Prostate gland (tissue), 2 donors: ENCODE measurements around the gene VSIG2. TPM values are rescaled to one million over a fixed set of nuclear protein-coding genes. Genes with fewer than 3 reads are reported as not detected.

ENCODE experiments used
- DNase-seq: peaks from one replicate; pipeline ENCODE4 v3.0.0-alpha.2; 2019; ENCODE audit warnings: low spot score
- H3K27ac ChIP-seq, 2 donors: fragments of 200-600 bp; sonication (generic); 2 replicates each; pipeline ENCODE4 v1.5.1; 2017 to 2019
- H3K27me3 ChIP-seq: fragments of 200-600 bp; sonication (generic); replicated peaks from 2 replicates; pipeline ENCODE4 v1.5.1; 2019; ENCODE audit not compliant: insufficient read depth
- H3K36me3 ChIP-seq, 2 donors: fragments of 200-600 bp; sonication (generic); 1 replicate in 1 of 2; 2 replicates in 1 of 2; pipeline versions ENCODE4 v1.5.1 to v1.8.1; 2017 to 2019
- H3K4me1 ChIP-seq: fragments of 200-600 bp; sonication (generic); replicated peaks from 2 replicates; pipeline ENCODE4 v1.5.1; 2019
- H3K4me3 ChIP-seq, 2 donors: fragments of 200-600 bp; sonication (generic); 2 replicates each; pipeline ENCODE4 v1.5.1; 2017 to 2019
- H3K9me3 ChIP-seq: fragments of 200-600 bp; sonication (generic); 2 replicates; pipeline ENCODE4 v1.5.1; 2017
- CTCF ChIP-seq, 4 experiments: fragments of 200-600 bp in 2 of 4; fragments of 450-650 bp in 2 of 4; sonication (generic) in 2 of 4; IDR thresholded peaks; 1 replicate in 3 of 4; 2 replicates in 1 of 4; pipeline ENCODE4 v1.5.1; 2016 to 2019; ENCODE audit warnings: antibody characterized with exemption in 4 of 4, mild to moderate bottlenecking in 2 of 4, moderate library complexity in 2 of 4
- POLR2A ChIP-seq: fragments of 450-650 bp; IDR thresholded peaks from one replicate; pipeline ENCODE4 v1.6.1; 2016; ENCODE audit warnings: antibody characterized with exemption, mild to moderate bottlenecking
- POLR2AphosphoS5 ChIP-seq: sonication (generic); formaldehyde crosslinking; IDR thresholded peaks from one replicate; pipeline ENCODE4 v1.6.1; 2017; ENCODE audit warnings: antibody characterized with exemption
- WGBS: methylation state at CpG from one replicate; pipeline ENCODE4 v1.1.5; 2018; 5-methylcytosine and 5-hydroxymethylcytosine counted together
- intact Hi-C: fragments of 100-400 bp; cut with DNase I; formaldehyde crosslinking; loops from one replicate; pipeline ENCODE4 v1.14.2; 2022
- total RNA-seq, 2 donors: library from RNA; depleted of rRNA; stranded (reverse); fragments of >200 nt; gene quantifications; one replicate each; pipeline ENCODE4 v1.1.0, GENCODE V29; 2016

Gene VSIG2
- total RNA-seq, 2 donors from 2014 or later, result 28.2 to 38.6 TPM

- Histone ChIP-seq H3K27me3 (peaks cover 16% of the 10 kb centered on the region), H3K27ac (no peak overlapping the region), H3K36me3 (no peaks in the 10 kb centered on the region), H3K9me3 (no peaks in the 10 kb centered on the region), H3K4me1 (no peaks in the 10 kb centered on the region), H3K4me3 (no peak overlapping the region)
- WGBS, result 40% methylated on average over 6 of the region's 6 CpGs
- TF ChIP-seq POLR2A (no peak), POLR2AphosphoS5 (no peak), CTCF (IDR thresholded peaks at IDR 0.05) (no peak)
- DNase-seq, result no peak
- intact Hi-C loops, result no loop called here
Measured at GRCh38 chr11:124756753-124757227, 4.7 kb upstream of the VSIG2 start.

GRCh38 chr11:124756033-124756752, 4.1 kb upstream of the VSIG2 start:
- Histone ChIP-seq H3K27ac (no peak overlapping the region), H3K4me1 (no peaks in the 10 kb centered on the region), H3K4me3 (no peak overlapping the region), H3K27me3 (peaks cover 11% of the 10 kb centered on the region), H3K36me3 (no peaks in the 10 kb centered on the region), H3K9me3 (no peaks in the 10 kb centered on the region)
- DNase-seq, result no peak
- WGBS, result 28% methylated on average over 9 of the region's 9 CpGs
- intact Hi-C loops, result no loop called here
- TF ChIP-seq POLR2A, result no peak

- DNase-seq, result no peak
- WGBS, result 75% methylated on average over 6 of the region's 6 CpGs
- H3K4me3 ChIP-seq, result no peak overlapping the region
- H3K27ac ChIP-seq, result no peak overlapping the region
- H3K27me3 ChIP-seq, result peaks cover 3% of the 10 kb centered on the region
- no peak for TF ChIP-seq CTCF (IDR thresholded peaks at IDR 0.05)
- no peak for TF ChIP-seq POLR2A
- no peak for TF ChIP-seq POLR2AphosphoS5
- no peaks in the 10 kb centered on the region for H3K4me1 ChIP-seq
- intact Hi-C loops, result no loop called here
- no peaks in the 10 kb centered on the region for H3K36me3 ChIP-seq
- H3K9me3 ChIP-seq, result no peaks in the 10 kb centered on the region
Measured at GRCh38 chr11:124754710-124755109, 2.7 kb upstream of the VSIG2 start.

GRCh38 chr11:124754309-124754708, 2.3 kb upstream of the VSIG2 start:
- TF ChIP-seq POLR2AphosphoS5, result no peak
- no peak for TF ChIP-seq CTCF (IDR thresholded peaks at IDR 0.05)
- no peak for TF ChIP-seq POLR2A
- Histone ChIP-seq H3K4me3 (no peak overlapping the region), H3K4me1 (no peaks in the 10 kb centered on the region), H3K27ac (no peak overlapping the region), H3K9me3 (no peaks in the 10 kb centered on the region), H3K36me3 (no peaks in the 10 kb centered on the region), H3K27me3 (peaks cover 3% of the 10 kb centered on the region)
- no peak for DNase-seq
- intact Hi-C loops, result no loop called here
- 83% methylated on average over 4 of the region's 4 CpGs for WGBS

GRCh38 chr11:124753624-124754023, 1.6 kb upstream of the VSIG2 start:
- no peaks in the 10 kb centered on the region for H3K27me3 ChIP-seq

More at GRCh38 chr11:124753624-124754023, 1.6 kb upstream of the VSIG2 start:
- 78% methylated on average over 7 of the region's 7 CpGs for WGBS
- no peak for DNase-seq
- Histone ChIP-seq H3K27ac (no peak overlapping the region), H3K9me3 (no peaks in the 10 kb centered on the region), H3K36me3 (no peaks in the 10 kb centered on the region), H3K4me3 (no peak overlapping the region), H3K4me1 (no peaks in the 10 kb centered on the region)
- TF ChIP-seq POLR2A (no peak), POLR2AphosphoS5 (no peak), CTCF (IDR thresholded peaks at IDR 0.05) (no peak)
- intact Hi-C loops, result no loop called here
